H9 (cell line): ENCODE measurements around the gene MTMR12. TPM values are rescaled to one million over a fixed set of nuclear protein-coding genes. Genes with fewer than 3 reads are reported as not detected.

Experiments
- DNase-seq: peaks from one replicate; pipeline ENCODE4 v3.0.0-alpha.2; 2017
- H2AFZ ChIP-seq: one replicate; pipeline ENCODE4 v1.6.1; 2013; ENCODE audit warnings: mild to moderate bottlenecking, low read length, control low read depth, moderate library complexity
- H2AK5ac ChIP-seq: 2 replicates; pipeline ENCODE4 v1.6.1; 2013; ENCODE audit warnings: low read length, control low read depth, mixed read lengths; ENCODE audit not compliant: insufficient read length
- H2BK120ac ChIP-seq: one replicate; pipeline ENCODE4 v1.6.1; 2013; ENCODE audit warnings: low read depth, mild to moderate bottlenecking, low read length, control low read depth, inconsistent platforms; ENCODE audit not compliant: poor library complexity, severe bottlenecking
- H2BK12ac ChIP-seq: 2 replicates; pipeline ENCODE4 v1.6.1; 2013; ENCODE audit warnings: low read length, control low read depth, mixed read lengths, low read depth; ENCODE audit not compliant: insufficient read length
- H2BK15ac ChIP-seq: 2 replicates; pipeline ENCODE4 v1.6.1; 2013; ENCODE audit warnings: low read depth, low read length, control low read depth
- H2BK20ac ChIP-seq: one replicate; pipeline ENCODE4 v1.6.1; 2013; ENCODE audit warnings: low read depth, mild to moderate bottlenecking, low read length, control low read depth, inconsistent platforms; ENCODE audit not compliant: poor library complexity, severe bottlenecking
- H2BK5ac ChIP-seq: 2 replicates; pipeline ENCODE4 v1.6.1; 2013; ENCODE audit warnings: low read length, control low read depth, mixed read lengths; ENCODE audit not compliant: insufficient read length
- H3K14ac ChIP-seq: 2 replicates; pipeline ENCODE4 v1.6.1; 2013; ENCODE audit warnings: low read length, control low read depth; ENCODE audit not compliant: insufficient read depth
- H3K18ac ChIP-seq: 2 replicates; pipeline ENCODE4 v1.6.1; 2013; ENCODE audit warnings: low read depth, mild to moderate bottlenecking, mixed read lengths, low read length, control low read depth; ENCODE audit not compliant: insufficient read length
- H3K23ac ChIP-seq: 2 replicates; pipeline ENCODE4 v1.6.1; 2013; ENCODE audit warnings: low read length, control low read depth, mixed read lengths, low read depth; ENCODE audit not compliant: insufficient read length
- H3K23me2 ChIP-seq: 2 replicates; pipeline ENCODE4 v1.6.1; 2013; ENCODE audit warnings: low read depth, mild to moderate bottlenecking, mixed read lengths, low read length, control low read depth; ENCODE audit not compliant: insufficient read length, poor library complexity, severe bottlenecking
- H3K27ac ChIP-seq: 2 replicates; pipeline ENCODE4 v1.5.1; 2013; ENCODE audit warnings: low read length, control low read depth, mixed read lengths, low read depth; ENCODE audit not compliant: insufficient read length
- H3K27me3 ChIP-seq: 2 replicates; pipeline ENCODE4 v1.6.1; 2013; ENCODE audit warnings: low read length, control low read depth, inconsistent platforms; ENCODE audit not compliant: insufficient read depth
- H3K4ac ChIP-seq: 2 replicates; pipeline ENCODE4 v1.6.1; 2013; ENCODE audit warnings: low read depth, mild to moderate bottlenecking, control low read depth, inconsistent platforms, low read length, moderate library complexity
- H3K4me1 ChIP-seq: 2 replicates; pipeline ENCODE4 v1.6.1; 2013; ENCODE audit warnings: low read length, control low read depth, inconsistent platforms; ENCODE audit not compliant: insufficient read depth
- H3K4me2 ChIP-seq: 2 replicates; pipeline ENCODE4 v1.6.1; 2013; ENCODE audit warnings: low read length, control low read depth, mixed read lengths; ENCODE audit not compliant: insufficient read length, insufficient read depth
- H3K56ac ChIP-seq: 2 replicates; pipeline ENCODE4 v1.6.1; 2013; ENCODE audit warnings: low read depth, mild to moderate bottlenecking, mixed read lengths, low read length, control low read depth; ENCODE audit not compliant: insufficient read length
- H3K79me1 ChIP-seq: 2 replicates; pipeline ENCODE4 v1.6.1; 2013; ENCODE audit warnings: low read depth, mild to moderate bottlenecking, moderate library complexity, low read length, control low read depth, inconsistent platforms; ENCODE audit not compliant: insufficient read depth, poor library complexity, severe bottlenecking
- H3K79me2 ChIP-seq: 2 replicates; pipeline ENCODE4 v1.6.1; 2013; ENCODE audit warnings: low read length, control low read depth, inconsistent platforms; ENCODE audit not compliant: insufficient read depth
- H3K9ac ChIP-seq: 2 replicates; pipeline ENCODE4 v1.6.1; 2013; ENCODE audit warnings: low read length, control low read depth, mixed read lengths; ENCODE audit not compliant: insufficient read length; ENCODE audit errors: extremely low read depth
- H3K9me3 ChIP-seq: one replicate; pipeline ENCODE4 v1.6.1; 2013; ENCODE audit warnings: low read depth, low read length, inconsistent platforms; ENCODE audit not compliant: control insufficient read depth
- H3T11ph ChIP-seq: one replicate; pipeline ENCODE4 v1.6.1; 2013; ENCODE audit warnings: mild to moderate bottlenecking, low read length, control low read depth, inconsistent platforms
- H4K20me1 ChIP-seq: one replicate; pipeline ENCODE4 v1.6.1; 2013; ENCODE audit not compliant: control insufficient read depth, insufficient read length, insufficient read depth
- H4K5ac ChIP-seq: 2 replicates; pipeline ENCODE4 v1.6.1; 2013; ENCODE audit warnings: low read depth, mild to moderate bottlenecking, mixed read lengths, low read length, control low read depth; ENCODE audit not compliant: insufficient read length
- H4K8ac ChIP-seq: replicated peaks from 2 replicates; pipeline ENCODE4 v1.6.1; 2013; ENCODE audit warnings: low read length, control low read depth, mixed read lengths, low read depth; ENCODE audit not compliant: insufficient read length
- H4K91ac ChIP-seq: 2 replicates; pipeline ENCODE4 v1.6.1; 2013; ENCODE audit warnings: low read depth, mild to moderate bottlenecking, moderate library complexity, mixed read lengths, low read length, control low read depth; ENCODE audit not compliant: insufficient read length
- H3K27ac Mint-ChIP-seq, 3 experiments: 2 replicates in 2 of 3; 3 replicates in 1 of 3; pipeline ENCODE4 v1.8.0; 2020 to 2021; ENCODE audit warnings: mixed read lengths in 3 of 3, mild to moderate bottlenecking in 1 of 3, moderate library complexity in 1 of 3
- H3K27me3 Mint-ChIP-seq: 2 replicates; pipeline ENCODE4 v1.8.0; 2021; ENCODE audit warnings: low read depth, mild to moderate bottlenecking, moderate library complexity, mixed read lengths
- H3K36me3 Mint-ChIP-seq, 3 experiments: 2 replicates in 2 of 3; 3 replicates in 1 of 3; pipeline ENCODE4 v1.8.0; 2020 to 2021; ENCODE audit warnings: low read depth in 3 of 3, mixed read lengths in 3 of 3; ENCODE audit not compliant: insufficient read depth in 1 of 3
- H3K4me1 Mint-ChIP-seq, 2 experiments: 2 replicates each; pipeline ENCODE4 v1.8.0; 2020; ENCODE audit warnings: mixed read lengths in 2 of 2
- H3K4me3 Mint-ChIP-seq, 2 experiments: 2 replicates in 1 of 2; 3 replicates in 1 of 2; pipeline ENCODE4 v1.8.0; 2020 to 2021; ENCODE audit warnings: mild to moderate bottlenecking in 2 of 2, mixed read lengths in 2 of 2, moderate library complexity in 1 of 2
- H3K9me3 Mint-ChIP-seq, 2 experiments: 2 replicates in 1 of 2; 3 replicates in 1 of 2; pipeline ENCODE4 v1.8.0; 2020; ENCODE audit warnings: mild to moderate bottlenecking in 2 of 2, mixed read lengths in 2 of 2, moderate library complexity in 1 of 2
- WGBS: extraction: QIAGEN DNeasy Blood & Tissue Kit; methylation state at CpG from one replicate; pipeline ENCODE4 v1.1.7; 2013; ENCODE audit warnings: missing lambda C conversion rate, low lambda C conversion rate, mixed read lengths; ENCODE audit not compliant: insufficient read length; ENCODE audit errors: extremely low coverage; 5-methylcytosine and 5-hydroxymethylcytosine counted together
- total RNA-seq: library from RNA; stranded (reverse); gene quantifications from 2 replicates; pipeline ENCODE4 v1.2.1, GENCODE V29; 2021
- TF ChIP-seq, protein P1 (sequence below): fragments of 200-600 bp; sonication (generic); conservative IDR thresholded peaks from 3 replicates; pipeline ENCODE4 v1.8.0; 2021; ENCODE audit warnings: antibody characterized with exemption, mild to moderate bottlenecking

Gene MTMR12
- total RNA-seq, 1 experiment from 2014 or later = 39.3 TPM

DNA sequence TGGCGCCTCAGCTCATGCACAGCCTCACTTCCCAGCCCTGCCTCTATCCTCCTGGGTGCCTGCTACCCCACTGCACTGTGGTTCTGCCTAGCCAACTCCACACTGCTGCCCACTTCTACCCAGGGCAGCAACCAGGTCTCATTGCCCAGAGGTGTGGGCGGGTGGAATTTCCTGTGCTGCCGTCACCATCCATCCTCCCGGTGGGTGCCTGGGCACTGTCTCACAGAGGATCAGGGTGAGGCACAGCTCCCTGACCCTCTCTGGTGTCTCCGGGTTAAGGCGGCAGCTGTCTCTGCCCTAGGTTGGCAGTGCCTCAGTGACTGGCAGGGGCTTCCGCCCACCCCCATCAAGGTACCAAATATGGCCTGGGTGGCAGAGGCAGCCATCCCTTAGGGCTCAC lies 4.3 kb upstream of the MTMR12 start:
- H3K79me2 ChIP-seq = no peaks in the 10 kb centered on the region; the same call in 1 of the 2 replicates
- no peak overlapping the region for H2BK12ac ChIP-seq
- no peak for DNase-seq
- H2BK20ac ChIP-seq = no peak overlapping the region
- H2AK5ac ChIP-seq = no peak overlapping the region
- H3K9ac ChIP-seq = no peak overlapping the region
- H3T11ph ChIP-seq = no peak overlapping the region
- H3K9me3 Mint-ChIP-seq = peaks cover 5 to 6% of the 10 kb centered on the region in 2 experiments; a peak in 4 of 5 replicates
- H3K27ac ChIP-seq = no peak overlapping the region
- 0 out of 4 replicates have a peak, but pooled peaks cover 0 to 2% of the 10 kb centered on the region in 2 experiments for H3K4me1 Mint-ChIP-seq
- H2BK120ac ChIP-seq = no peak overlapping the region
- H3K9me3 ChIP-seq = no peaks in the 10 kb centered on the region
- H2BK15ac ChIP-seq = no peak overlapping the region
- peaks cover under 1% of the 10 kb centered on the region for H3K23me2 ChIP-seq
- H4K20me1 ChIP-seq = no peaks in the 10 kb centered on the region
- H3K23ac ChIP-seq = no peak overlapping the region
- H3K79me1 ChIP-seq = no peaks in the 10 kb centered on the region
- no peak overlapping the region for H4K8ac ChIP-seq
- H3K4me1 ChIP-seq = no peaks in the 10 kb centered on the region
- no peak overlapping the region for H2BK5ac ChIP-seq
- H3K4me3 Mint-ChIP-seq = no peak overlapping the region
- no peak overlapping the region for H4K5ac ChIP-seq
- H3K36me3 Mint-ChIP-seq = peaks cover 0 to 5% (median 0%) of the 10 kb centered on the region in 3 experiments; a peak in 3 of 7 replicates
- WGBS = no CpG with 5 or more reads among the region's 7 CpGs
- no peak overlapping the region for H3K56ac ChIP-seq
- TF ChIP-seq, protein P1, sequence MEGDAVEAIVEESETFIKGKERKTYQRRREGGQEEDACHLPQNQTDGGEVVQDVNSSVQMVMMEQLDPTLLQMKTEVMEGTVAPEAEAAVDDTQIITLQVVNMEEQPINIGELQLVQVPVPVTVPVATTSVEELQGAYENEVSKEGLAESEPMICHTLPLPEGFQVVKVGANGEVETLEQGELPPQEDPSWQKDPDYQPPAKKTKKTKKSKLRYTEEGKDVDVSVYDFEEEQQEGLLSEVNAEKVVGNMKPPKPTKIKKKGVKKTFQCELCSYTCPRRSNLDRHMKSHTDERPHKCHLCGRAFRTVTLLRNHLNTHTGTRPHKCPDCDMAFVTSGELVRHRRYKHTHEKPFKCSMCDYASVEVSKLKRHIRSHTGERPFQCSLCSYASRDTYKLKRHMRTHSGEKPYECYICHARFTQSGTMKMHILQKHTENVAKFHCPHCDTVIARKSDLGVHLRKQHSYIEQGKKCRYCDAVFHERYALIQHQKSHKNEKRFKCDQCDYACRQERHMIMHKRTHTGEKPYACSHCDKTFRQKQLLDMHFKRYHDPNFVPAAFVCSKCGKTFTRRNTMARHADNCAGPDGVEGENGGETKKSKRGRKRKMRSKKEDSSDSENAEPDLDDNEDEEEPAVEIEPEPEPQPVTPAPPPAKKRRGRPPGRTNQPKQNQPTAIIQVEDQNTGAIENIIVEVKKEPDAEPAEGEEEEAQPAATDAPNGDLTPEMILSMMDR = no peak
- no peaks in the 10 kb centered on the region for H3K27me3 Mint-ChIP-seq
- H2AFZ ChIP-seq = no peak overlapping the region
- no peak overlapping the region for H3K18ac ChIP-seq
- no peaks in the 10 kb centered on the region for H3K27me3 ChIP-seq
- H4K91ac ChIP-seq = no peak overlapping the region
- no peak overlapping the region for H3K4me2 ChIP-seq
- no peak overlapping the region for H3K14ac ChIP-seq
- no peak overlapping the region for H3K4ac ChIP-seq
- no peak overlapping the region for H3K27ac Mint-ChIP-seq
